ENCODE measurements around the gene HNF4A.
"Not testable (repeated sequence)": the region's sequence is repeated elsewhere in the genome, so short reads cannot be mapped to it uniquely, and the experiment has no call there.

The HNF4A gene

GRCh38 chr20:44355498-44356352 lies at the start of gene HNF4A:
Gene HNF4A (plus strand): TSS chr20:44355699. CDS start chr20:44355805, 106 bp downstream.
- DNase-seq = no peak

GRCh38 chr20:44306927-44307326 lies 48.6 kb upstream of the HNF4A start:
- DNase-seq = no peak

GRCh38 chr20:44309763-44310663 lies 45.5 kb upstream of the HNF4A start:
- DNase-seq = peak; percentile 39

- DNase-seq = peak; percentile 99
Measured at GRCh38 chr20:44310664-44311639, 44.5 kb upstream of the HNF4A start, which contains the start of gene FITM2. Gene FITM2 (minus strand): TSS chr20:44311202. CDS start chr20:44311148, 54 bp downstream.

- DNase-seq = no peak
Measured at GRCh38 chr20:44314870-44315269, 40.6 kb upstream of the HNF4A start.

- no peak for DNase-seq
Measured at GRCh38 chr20:44319839-44320422, 35.6 kb upstream of the HNF4A start.

- DNase-seq = no peak
Measured at GRCh38 chr20:44324343-44324742, 31.2 kb upstream of the HNF4A start.

- DNase-seq = no peak
Measured at GRCh38 chr20:44326391-44327159, 28.9 kb upstream of the HNF4A start.

- DNase-seq = not testable (repeated sequence)
Measured at GRCh38 chr20:44327748-44328147, 27.8 kb upstream of the HNF4A start.

GRCh38 chr20:44328428-44328827 lies 27.1 kb upstream of the HNF4A start:
- DNase-seq = no peak

- no peak for DNase-seq
Measured at GRCh38 chr20:44331201-44331600, 24.3 kb upstream of the HNF4A start.

- no peak for DNase-seq
Measured at GRCh38 chr20:44334306-44334705, 21.2 kb upstream of the HNF4A start.

GRCh38 chr20:44334709-44335108 lies 20.8 kb upstream of the HNF4A start:
- no peak for DNase-seq

GRCh38 chr20:44335675-44336074 lies 19.8 kb upstream of the HNF4A start:
- no peak for DNase-seq

- DNase-seq = no peak
Measured at GRCh38 chr20:44336086-44336485, 19.4 kb upstream of the HNF4A start.

GRCh38 chr20:44336725-44337380 lies 18.6 kb upstream of the HNF4A start, which contains the start of gene R3HDML:
Gene R3HDML (plus strand): TSS chr20:44337043. CDS start chr20:44337158, 115 bp downstream.
- no peak for DNase-seq

- no peak for DNase-seq
Measured at GRCh38 chr20:44342248-44342647, 13.3 kb upstream of the HNF4A start.

- no peak for DNase-seq
Measured at GRCh38 chr20:44343162-44343675, 12.3 kb upstream of the HNF4A start.

- DNase-seq = no peak
Measured at GRCh38 chr20:44344723-44345122, 10.8 kb upstream of the HNF4A start.

- DNase-seq = no peak
Measured at GRCh38 chr20:44345147-44345546, 10.4 kb upstream of the HNF4A start.

All from suppressor macrophage treated with lipopolysaccharide for 4 hours (primary cell).